ENCODE data around the gene PDGFB.

The PDGFB gene

GRCh38 chr22:39243439-39244135, 1.2 kb downstream of the PDGFB start:
- Mint-ChIP-seq H3K4me3 (peak overlapping the region; percentile 81), H3K9me3 (no peaks in the 10 kb centered on the region), H3K27me3 (peaks cover 35% of the 10 kb centered on the region), H3K4me1 (peaks cover 26% of the 10 kb centered on the region), H3K27ac (no peak overlapping the region), H3K36me3 (no peaks in the 10 kb centered on the region)
- ATAC-seq (ENCODE audit: low read depth) (no peak), DNase-seq (ENCODE audit: low spot score in 2 of 2) (no peak)

DNA sequence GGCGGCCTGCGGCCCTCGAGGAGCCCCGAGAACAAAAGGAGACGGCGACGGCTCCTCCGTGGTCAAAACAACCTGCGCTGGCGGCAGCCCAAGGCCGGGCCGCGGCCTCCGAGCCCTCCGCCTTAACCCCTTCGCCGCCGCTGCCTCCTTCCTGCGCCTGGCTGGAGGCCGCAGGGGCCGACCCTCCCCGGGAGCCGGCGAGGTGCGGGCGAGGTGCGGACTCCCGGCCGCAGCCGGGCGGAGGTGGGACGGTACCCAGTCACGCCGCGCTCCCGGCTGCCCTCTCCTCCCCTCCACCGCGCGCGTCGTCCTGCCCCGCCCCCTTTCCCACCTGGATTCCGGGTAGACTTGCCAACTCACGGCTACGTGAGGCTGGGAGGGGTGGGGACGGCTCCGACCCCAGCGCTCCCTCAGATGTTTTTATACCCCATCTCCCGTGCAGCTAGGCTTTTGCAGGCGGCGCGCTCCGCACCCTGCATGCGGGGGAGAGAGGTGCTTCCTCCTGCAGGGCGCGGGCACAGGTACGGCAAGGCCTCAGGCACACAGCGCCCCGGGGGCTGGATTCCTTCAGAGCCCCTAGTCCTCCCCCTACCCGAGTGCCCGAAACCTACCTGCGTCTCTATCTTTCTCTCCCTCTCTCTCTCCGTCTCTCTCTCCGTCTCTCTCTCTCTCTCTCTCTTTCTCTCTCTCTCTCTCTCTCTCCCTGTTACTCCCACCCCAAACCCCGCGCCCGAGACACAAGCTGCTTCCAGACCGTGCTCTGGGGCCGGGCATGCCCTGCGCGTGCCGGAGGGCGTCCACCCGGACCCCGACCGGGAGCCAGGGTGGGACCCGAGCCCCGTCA, 2.0 kb downstream of the PDGFB start:
- no peak for DNase-seq (ENCODE audit: low spot score in 2 of 2)
- Mint-ChIP-seq H3K4me1 (peaks cover 26% of the 10 kb centered on the region), H3K27ac (no peak overlapping the region), H3K27me3 (peaks cover 36% of the 10 kb centered on the region), H3K9me3 (no peaks in the 10 kb centered on the region), H3K4me3 (peak overlapping the region; percentile 81), H3K36me3 (no peaks in the 10 kb centered on the region)
- peak; percentile 17 for ATAC-seq (ENCODE audit: low read depth)

DNA sequence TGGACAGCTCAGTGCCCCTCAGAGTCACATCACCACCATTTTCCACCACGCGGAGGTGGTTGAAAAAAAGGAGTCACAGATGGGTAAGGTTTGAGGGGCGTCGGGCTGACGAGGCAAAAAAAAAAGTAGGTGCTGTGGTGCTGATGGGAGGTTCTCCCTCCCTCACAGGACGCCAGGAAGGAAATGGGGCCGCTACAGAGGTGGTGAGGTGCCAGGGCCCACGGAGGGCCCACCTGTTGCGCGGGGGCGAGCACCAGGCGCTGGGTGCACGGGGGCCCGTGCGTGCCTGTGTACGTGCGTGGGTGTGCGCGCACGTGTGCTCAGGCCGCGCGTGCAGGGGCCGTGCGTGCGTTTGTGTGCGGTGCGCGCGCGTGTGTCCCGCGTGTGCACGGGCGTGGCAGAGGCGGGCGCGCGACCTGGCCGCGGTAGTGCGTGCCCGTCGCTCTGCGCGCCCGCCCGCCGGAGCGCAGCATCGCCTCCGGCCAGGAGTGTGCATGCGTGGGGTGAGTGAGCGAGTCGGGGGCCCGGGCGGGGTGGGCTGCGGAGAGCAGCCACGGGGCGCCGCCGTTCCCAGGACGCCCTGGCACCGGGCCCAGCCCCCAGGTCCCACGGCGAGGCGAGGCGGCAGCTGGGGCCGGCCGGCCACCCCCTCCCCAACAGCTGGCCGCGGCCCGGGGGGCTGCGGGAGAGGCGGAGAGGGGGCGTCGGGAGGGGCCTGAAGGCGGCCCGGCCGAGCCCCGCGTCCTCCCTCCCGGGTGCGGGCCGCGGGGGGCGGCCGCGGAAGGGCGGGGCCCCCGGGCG, 2.8 kb downstream of the PDGFB start:
- ATAC-seq (ENCODE audit: low read depth) = peak; percentile 50
- Mint-ChIP-seq H3K4me1 (peaks cover 26% of the 10 kb centered on the region), H3K4me3 (peak overlapping the region; percentile 85), H3K27ac (peak overlapping the region; percentile 68), H3K27me3 (peaks cover 34% of the 10 kb centered on the region), H3K9me3 (no peaks in the 10 kb centered on the region), H3K36me3 (no peaks in the 10 kb centered on the region)
- no peak for DNase-seq (ENCODE audit: low spot score in 2 of 2)

DNA sequence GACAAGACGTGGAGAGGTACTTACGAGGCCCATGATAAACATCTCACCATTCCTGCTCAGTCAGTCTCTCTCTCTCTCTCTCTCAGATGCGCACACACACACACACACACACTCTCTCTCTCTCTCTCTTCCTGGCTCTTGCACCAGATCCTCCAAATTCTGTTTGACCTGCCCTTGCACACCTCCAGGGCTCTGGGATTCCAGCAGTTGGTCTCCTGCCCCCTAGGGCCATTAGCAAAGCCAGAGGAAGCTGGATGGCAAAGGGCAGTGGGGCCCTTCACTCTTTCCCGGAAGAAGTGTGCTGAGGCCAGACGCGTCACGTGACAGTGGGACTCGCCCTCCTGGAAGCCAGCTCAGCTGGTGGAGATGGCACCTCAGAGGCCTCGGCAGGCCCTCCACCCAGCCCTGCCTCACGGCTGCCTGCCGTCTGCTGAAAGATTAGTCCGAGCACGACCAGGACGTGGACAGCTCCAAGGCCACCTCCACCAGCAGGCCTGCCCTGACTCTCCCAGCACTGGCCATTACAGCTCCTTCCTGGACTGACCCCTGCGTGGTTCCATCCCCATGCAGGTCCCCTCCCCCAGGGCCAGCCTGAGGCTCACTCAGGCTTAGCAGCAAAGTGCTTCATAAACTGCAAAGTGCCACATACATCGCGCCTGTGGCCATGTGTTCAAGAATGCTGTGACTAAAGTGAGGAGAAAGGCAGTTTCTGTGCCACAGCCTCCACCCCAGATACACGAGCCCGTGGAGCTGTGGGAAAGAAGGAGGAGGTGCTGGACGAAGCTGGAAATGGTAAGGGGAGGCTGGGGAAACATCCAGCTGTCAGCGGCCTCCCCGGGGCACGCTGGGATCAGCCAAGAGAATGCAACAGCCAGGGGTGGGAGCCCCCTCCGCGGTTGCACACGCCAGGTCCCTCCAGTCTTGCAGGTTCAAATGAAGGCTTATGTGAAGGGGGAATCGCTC, 3.7 kb downstream of the PDGFB start:
- ATAC-seq (ENCODE audit: low read depth) = no peak
- H3K27ac Mint-ChIP-seq = peak overlapping the region; percentile 68

DNA sequence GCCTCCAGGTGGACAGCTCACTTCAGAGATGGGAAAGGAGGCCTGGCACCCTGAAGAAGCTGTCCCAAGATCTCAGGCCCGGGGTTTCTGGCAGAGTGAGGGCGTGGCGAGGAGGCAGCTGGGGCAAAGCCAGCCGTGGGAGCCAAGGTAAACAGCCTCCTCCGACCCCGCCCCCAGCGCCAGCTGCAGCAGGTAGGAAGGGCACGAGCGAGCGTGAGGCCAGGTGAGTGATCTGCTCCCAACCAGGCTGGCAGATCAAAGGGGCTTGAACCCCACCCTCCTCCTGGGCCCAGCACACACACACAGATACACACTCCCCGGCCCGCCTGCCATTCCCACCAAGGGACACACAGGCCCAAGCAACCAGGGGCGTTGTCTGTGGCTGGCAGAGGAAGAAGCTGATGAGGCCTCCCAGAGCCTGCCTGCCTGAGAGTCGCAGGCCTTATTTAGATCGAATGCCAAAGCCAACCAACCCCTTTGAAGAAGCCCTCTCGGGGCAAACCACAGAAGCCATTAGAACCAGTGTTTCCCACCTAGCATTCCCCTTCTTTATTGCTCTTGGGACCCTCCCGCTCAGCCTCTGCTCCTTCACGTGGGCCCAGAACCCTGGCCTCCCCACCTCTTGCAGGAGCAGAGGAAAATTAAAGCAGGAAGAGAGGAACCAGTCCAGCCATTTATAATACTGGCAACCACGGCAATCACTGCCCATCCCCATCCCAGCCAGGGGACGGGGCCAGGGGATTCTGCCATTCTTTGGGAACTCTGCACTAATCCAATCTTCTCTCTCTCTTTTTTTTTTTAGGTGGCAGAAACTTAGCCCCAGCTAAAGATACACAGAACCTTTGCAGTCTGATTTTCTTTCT, 5.0 kb downstream of the PDGFB start:
- no peak for ATAC-seq (ENCODE audit: low read depth)
- DNase-seq (ENCODE audit: low spot score in 2 of 2) = no peak
- no peaks in the 10 kb centered on the region for H3K36me3 Mint-ChIP-seq

More for the DNA sequence above, 3.7 kb downstream of the PDGFB start:
- peak overlapping the region; percentile 85 for H3K4me3 Mint-ChIP-seq
- H3K9me3 Mint-ChIP-seq = no peaks in the 10 kb centered on the region
- H3K36me3 Mint-ChIP-seq = no peaks in the 10 kb centered on the region
- peaks cover 34% of the 10 kb centered on the region for H3K4me1 Mint-ChIP-seq
- H3K27me3 Mint-ChIP-seq = peaks cover 33% of the 10 kb centered on the region
- no peak for DNase-seq (ENCODE audit: low spot score in 2 of 2)

DNA sequence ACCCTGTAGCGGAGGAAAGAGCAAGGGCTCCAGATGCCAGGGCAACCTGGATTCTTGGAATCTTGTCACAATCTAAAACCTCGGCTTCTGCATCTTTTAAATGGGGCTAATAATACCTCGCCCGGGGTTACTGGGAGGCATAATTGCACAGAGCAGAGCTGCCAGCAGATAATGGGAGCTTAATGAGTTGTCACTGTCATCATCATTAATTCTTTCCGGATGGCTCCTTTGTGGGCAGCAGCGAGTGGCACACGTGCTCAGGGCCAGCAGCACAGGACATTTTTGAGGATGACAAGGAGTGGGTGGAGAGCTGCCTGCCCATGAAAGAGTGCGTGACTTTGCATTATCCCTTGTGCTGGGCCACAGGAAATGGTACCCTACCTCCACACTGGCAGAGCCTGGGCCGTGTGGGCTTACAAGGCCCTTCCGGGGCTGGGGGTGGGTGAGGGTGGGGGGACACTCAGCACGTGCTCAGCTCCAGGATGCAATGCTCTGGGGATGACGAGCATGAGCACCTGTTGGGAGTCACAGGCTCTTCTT, 5.7 kb downstream of the PDGFB start:
- no peak overlapping the region for H3K4me3 Mint-ChIP-seq

More for the DNA sequence above, 5.0 kb downstream of the PDGFB start:
- Mint-ChIP-seq H3K4me3 (no peak overlapping the region), H3K4me1 (peaks cover 42% of the 10 kb centered on the region), H3K27ac (no peak overlapping the region), H3K9me3 (no peaks in the 10 kb centered on the region), H3K27me3 (peaks cover 36% of the 10 kb centered on the region)

GRCh38 chr22:39238561-39238960, 6.2 kb downstream of the PDGFB start:
- no peak for DNase-seq (ENCODE audit: low spot score in 2 of 2)
- Mint-ChIP-seq H3K4me1 (peaks cover 48% of the 10 kb centered on the region), H3K9me3 (no peaks in the 10 kb centered on the region), H3K27me3 (peaks cover 44% of the 10 kb centered on the region), H3K4me3 (no peak overlapping the region), H3K27ac (no peak overlapping the region), H3K36me3 (no peaks in the 10 kb centered on the region)
- no peak for ATAC-seq (ENCODE audit: low read depth)

More for the DNA sequence above, 5.7 kb downstream of the PDGFB start:
- Mint-ChIP-seq H3K27ac (no peak overlapping the region), H3K9me3 (no peaks in the 10 kb centered on the region), H3K36me3 (no peaks in the 10 kb centered on the region), H3K27me3 (peaks cover 41% of the 10 kb centered on the region), H3K4me1 (peaks cover 49% of the 10 kb centered on the region)
- no peak for DNase-seq (ENCODE audit: low spot score in 2 of 2)
- ATAC-seq (ENCODE audit: low read depth) = no peak

GRCh38 chr22:39238101-39238466, 6.7 kb downstream of the PDGFB start:
- Mint-ChIP-seq H3K27me3 (peaks cover 44% of the 10 kb centered on the region), H3K4me1 (peaks cover 46% of the 10 kb centered on the region)

GRCh38 chr22:39237318-39238100, 7.3 kb downstream of the PDGFB start:
- Mint-ChIP-seq H3K27me3 (peaks cover 43% of the 10 kb centered on the region), H3K9me3 (no peaks in the 10 kb centered on the region), H3K27ac (no peak overlapping the region), H3K36me3 (no peaks in the 10 kb centered on the region), H3K4me3 (no peak overlapping the region), H3K4me1 (peaks cover 42% of the 10 kb centered on the region)
- ATAC-seq (ENCODE audit: low read depth) (no peak), DNase-seq (ENCODE audit: low spot score in 2 of 2) (no peak)

More at GRCh38 chr22:39238101-39238466, 6.7 kb downstream of the PDGFB start:
- Mint-ChIP-seq H3K9me3 (no peaks in the 10 kb centered on the region), H3K27ac (no peak overlapping the region), H3K36me3 (no peaks in the 10 kb centered on the region), H3K4me3 (no peak overlapping the region)
- ATAC-seq (ENCODE audit: low read depth) (no peak), DNase-seq (ENCODE audit: low spot score in 2 of 2) (no peak)

GRCh38 chr22:39236321-39237317, 8.2 kb downstream of the PDGFB start:
- Mint-ChIP-seq H3K9me3 (no peaks in the 10 kb centered on the region), H3K27me3 (peaks cover 44% of the 10 kb centered on the region), H3K27ac (no peak overlapping the region), H3K4me1 (peaks cover 40% of the 10 kb centered on the region), H3K4me3 (peak overlapping the region; percentile 50), H3K36me3 (no peaks in the 10 kb centered on the region)
- peak in 1 of 2 donors; percentile 47 for DNase-seq (ENCODE audit: low spot score in 2 of 2)
- peak; percentile 80 for ATAC-seq (ENCODE audit: low read depth)
